AG10803 (cell line): ENCODE data around the gene OSM.

Experiments used
- DNase-seq: peaks from one replicate; pipeline ENCODE4 v3.0.0; 2010; ENCODE audit warnings: low read depth
- H3K4me3 ChIP-seq: 2 replicates; pipeline ENCODE4 v1.5.1; 2011; ENCODE audit warnings: mild to moderate bottlenecking, low read length, control low read depth
- TF ChIP-seq, protein P1 (sequence below): conservative IDR thresholded peaks from 2 replicates; pipeline ENCODE4 v1.5.1; 2011; ENCODE audit warnings: mild to moderate bottlenecking, low read length, control low read depth, inconsistent platforms

Gene OSM

GRCh38 chr22:30292069-30292970 is 25.7 kb upstream of the OSM start:
- no peak for DNase-seq
- TF ChIP-seq, protein P1, sequence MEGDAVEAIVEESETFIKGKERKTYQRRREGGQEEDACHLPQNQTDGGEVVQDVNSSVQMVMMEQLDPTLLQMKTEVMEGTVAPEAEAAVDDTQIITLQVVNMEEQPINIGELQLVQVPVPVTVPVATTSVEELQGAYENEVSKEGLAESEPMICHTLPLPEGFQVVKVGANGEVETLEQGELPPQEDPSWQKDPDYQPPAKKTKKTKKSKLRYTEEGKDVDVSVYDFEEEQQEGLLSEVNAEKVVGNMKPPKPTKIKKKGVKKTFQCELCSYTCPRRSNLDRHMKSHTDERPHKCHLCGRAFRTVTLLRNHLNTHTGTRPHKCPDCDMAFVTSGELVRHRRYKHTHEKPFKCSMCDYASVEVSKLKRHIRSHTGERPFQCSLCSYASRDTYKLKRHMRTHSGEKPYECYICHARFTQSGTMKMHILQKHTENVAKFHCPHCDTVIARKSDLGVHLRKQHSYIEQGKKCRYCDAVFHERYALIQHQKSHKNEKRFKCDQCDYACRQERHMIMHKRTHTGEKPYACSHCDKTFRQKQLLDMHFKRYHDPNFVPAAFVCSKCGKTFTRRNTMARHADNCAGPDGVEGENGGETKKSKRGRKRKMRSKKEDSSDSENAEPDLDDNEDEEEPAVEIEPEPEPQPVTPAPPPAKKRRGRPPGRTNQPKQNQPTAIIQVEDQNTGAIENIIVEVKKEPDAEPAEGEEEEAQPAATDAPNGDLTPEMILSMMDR: no peak

DNA sequence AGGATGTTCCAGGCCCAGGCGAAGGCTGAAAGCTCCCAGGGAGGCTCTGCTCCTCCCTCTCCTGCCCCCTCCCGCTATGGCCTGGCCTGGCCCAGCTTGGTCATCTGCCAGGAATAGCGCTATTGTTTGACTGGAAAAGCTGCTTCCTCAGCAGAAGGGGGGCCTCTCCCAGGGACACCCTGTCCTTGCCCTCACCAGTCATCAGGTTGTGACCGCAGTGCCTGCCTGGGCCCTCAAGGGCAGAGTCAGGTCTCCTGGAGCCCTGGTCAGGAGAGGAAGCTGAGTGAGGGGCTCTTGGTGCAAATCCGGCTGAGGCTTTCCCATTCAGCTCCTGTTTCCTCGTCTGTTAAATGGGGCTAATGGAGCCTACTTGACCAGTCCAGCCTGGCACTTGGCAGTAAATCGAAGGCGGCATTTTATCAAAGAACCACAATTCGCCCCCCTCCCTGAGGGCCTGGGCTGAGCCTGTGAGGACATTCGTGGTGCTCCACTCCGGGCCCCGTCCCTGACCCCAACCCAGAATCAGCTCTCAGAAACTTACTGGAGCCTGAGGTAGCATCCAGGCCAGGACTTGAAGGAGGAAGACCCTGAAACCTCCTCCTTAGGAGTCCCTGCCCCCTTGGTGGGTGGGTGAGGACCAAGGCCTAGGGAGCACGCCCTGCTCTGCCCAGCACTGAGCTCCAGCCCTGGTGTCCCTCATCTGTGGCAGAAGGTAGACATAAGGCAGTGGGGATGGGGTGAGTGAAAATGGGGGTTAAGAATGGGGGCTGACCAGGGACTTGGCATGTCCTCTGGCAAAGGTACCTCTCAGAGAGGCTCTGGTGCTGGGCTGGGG is 24.6 kb upstream of the OSM start:
- TF ChIP-seq, protein P1: no peak
- no peak overlapping the region for H3K4me3 ChIP-seq
- peak; percentile 52 for DNase-seq

More at GRCh38 chr22:30292069-30292970, 25.7 kb upstream of the OSM start:
- H3K4me3 ChIP-seq: no peak overlapping the region

DNA sequence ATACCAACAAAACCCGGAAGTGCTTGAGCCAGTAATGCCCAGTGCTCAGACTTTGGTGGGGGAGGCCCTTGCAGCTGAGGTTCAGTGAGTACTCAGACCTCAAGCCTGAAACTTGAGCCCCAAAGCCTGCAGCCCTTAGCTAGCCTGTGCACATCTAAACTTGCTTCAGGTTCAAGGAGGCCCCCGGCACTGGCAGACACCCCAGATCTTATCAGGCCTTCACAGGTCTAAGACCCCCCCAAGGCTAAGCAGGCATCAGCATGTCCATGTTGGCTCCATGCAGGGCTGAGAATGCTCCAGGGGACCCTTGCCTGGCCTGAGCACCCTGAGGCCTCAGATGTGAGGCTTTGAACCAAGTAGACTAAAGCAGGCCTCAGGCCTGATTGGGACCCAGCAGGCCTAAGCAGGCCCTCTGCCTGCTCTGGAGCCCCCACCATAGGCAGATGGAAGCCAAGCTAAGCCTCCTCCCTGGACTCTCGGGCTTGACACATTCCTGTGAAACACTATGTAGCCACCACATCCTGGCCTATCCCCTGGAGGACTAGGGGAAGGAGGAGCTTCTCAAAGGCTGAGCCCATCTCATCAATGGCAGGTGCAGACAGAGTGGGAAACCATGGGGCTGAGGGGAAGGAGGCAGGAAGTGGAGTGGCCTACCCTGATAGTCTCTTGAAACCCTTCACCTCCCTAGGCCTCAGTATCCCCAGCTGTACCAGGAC is 23.8 kb upstream of the OSM start:
- peak overlapping the region; percentile 57; the same call in 1 of the 2 replicates for H3K4me3 ChIP-seq
- DNase-seq: peak; percentile 75
- TF ChIP-seq, protein P1: no peak

GRCh38 chr22:30289980-30290313 is 23.3 kb upstream of the OSM start:
- no peak for DNase-seq
- TF ChIP-seq, protein P1: no peak
- H3K4me3 ChIP-seq: peak overlapping the region; percentile 57

DNA sequence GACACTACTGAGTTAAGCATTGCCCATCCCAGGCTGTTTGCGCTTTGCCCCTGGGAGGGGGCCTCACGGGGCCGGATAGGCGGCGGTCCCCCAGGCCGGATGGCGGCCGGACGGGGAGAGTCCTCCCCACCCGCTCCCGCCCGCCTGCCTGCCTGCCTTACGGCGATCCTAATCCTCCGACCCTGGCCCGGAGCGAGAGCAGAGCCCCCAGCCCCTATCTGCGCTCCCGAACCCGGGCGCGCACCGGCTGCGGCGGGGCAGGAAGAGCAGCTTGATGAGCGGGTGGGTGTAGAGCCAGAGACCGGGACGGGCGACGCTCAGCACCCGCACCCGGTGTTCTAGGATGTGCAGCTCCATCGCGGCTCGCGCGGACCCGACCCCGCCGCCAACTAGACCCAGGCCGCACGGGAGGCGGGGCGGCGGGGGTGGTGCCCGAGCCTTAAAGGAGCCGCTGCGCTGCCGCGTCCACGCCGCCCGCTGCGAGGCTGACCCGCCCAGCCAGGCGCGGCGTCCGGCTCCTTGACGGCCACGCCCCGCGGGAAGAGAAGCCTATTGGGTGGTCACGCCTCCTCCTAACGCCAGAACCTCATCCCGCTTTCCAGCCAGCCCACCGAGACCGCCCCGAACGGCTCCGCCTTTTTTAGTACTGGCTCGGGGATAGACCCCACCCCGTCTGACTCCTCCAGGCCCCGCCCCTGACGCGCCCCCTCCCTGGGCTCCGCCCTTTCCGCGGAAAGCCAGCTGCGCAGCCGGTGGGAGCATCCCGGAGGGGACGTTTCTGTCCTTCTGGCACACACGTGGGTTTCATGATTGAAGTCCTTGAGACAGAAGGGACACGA is 22.7 kb upstream of the OSM start, which contains the start of gene CASTOR1:
Gene CASTOR1, minus strand, starts transcription at position 365 of the 839 bp plus-strand sequence. Its CDS starts 8 bp downstream, at position 357.
- peak; percentile 97 for DNase-seq
- TF ChIP-seq, protein P1: no peak
- H3K4me3 ChIP-seq: peak within 1 kb of the TSS; percentile 84
